ENCODE results near the gene CD86.

CD86 gene

GRCh38 chr3:122094693-122095092 lies 39.5 kb downstream of the CD86 start:
- Histone ChIP-seq H4K20me1 (ENCODE audit: control insufficient read depth, insufficient read depth, low read depth, low read length) (no peaks in the 10 kb centered on the region), H3K9me2 (replicated peaks; ENCODE audit: control insufficient read depth, low read length) (no peaks in the 10 kb centered on the region), H3K79me2 (ENCODE audit: control insufficient read depth, low read length) (no peaks in the 10 kb centered on the region), H3K9me3 (ENCODE audit: control insufficient read depth, insufficient read depth, low read length) (no peaks in the 10 kb centered on the region), H3F3A (ENCODE audit: control insufficient read depth, insufficient read depth) (peaks cover 17% of the 10 kb centered on the region), H3K4me2 (ENCODE audit: low read length) (no peak overlapping the region), H3K27me3 (ENCODE audit: control insufficient read depth, low read length) (no peaks in the 10 kb centered on the region), H3K36me3 (ENCODE audit: control insufficient read depth, low read length) (no peaks in the 10 kb centered on the region), H3K4me3 (ENCODE audit: low read length) (no peak overlapping the region), H3K27ac (ENCODE audit: low read depth, low read length) (no peak overlapping the region), H3K4me1 (ENCODE audit: control insufficient read depth, low read length) (peaks cover 54% of the 10 kb centered on the region)
- TF ChIP-seq CTCF (IDR thresholded peaks at IDR 0.05; ENCODE audit: low read depth, low read length, poor library complexity, severe bottlenecking): no peak
- TF ChIP-seq EZH2phosphoT487 (IDR thresholded peaks at IDR 0.05; ENCODE audit: borderline replicate concordance, low read length): no peak

- Histone ChIP-seq H3K27me3 (ENCODE audit: control insufficient read depth, low read length) (no peaks in the 10 kb centered on the region), H3K36me3 (ENCODE audit: control insufficient read depth, low read length) (no peaks in the 10 kb centered on the region), H3K4me2 (ENCODE audit: low read length) (peak overlapping the region; percentile 27), H4K20me1 (ENCODE audit: control insufficient read depth, insufficient read depth, low read depth, low read length) (no peaks in the 10 kb centered on the region), H3F3A (ENCODE audit: control insufficient read depth, insufficient read depth) (peaks cover 3% of the 10 kb centered on the region; the same call in 1 of the 2 replicates), H3K9me3 (ENCODE audit: control insufficient read depth, insufficient read depth, low read length) (no peaks in the 10 kb centered on the region), H3K4me3 (ENCODE audit: low read length) (no peak overlapping the region), H3K79me2 (ENCODE audit: control insufficient read depth, low read length) (no peaks in the 10 kb centered on the region), H3K27ac (ENCODE audit: low read depth, low read length) (no peak overlapping the region), H3K9me2 (replicated peaks; ENCODE audit: control insufficient read depth, low read length) (no peaks in the 10 kb centered on the region), H3K4me1 (ENCODE audit: control insufficient read depth, low read length) (peaks cover 43% of the 10 kb centered on the region)
- TF ChIP-seq CTCF (IDR thresholded peaks at IDR 0.05; ENCODE audit: low read depth, low read length, poor library complexity, severe bottlenecking) (no peak), EZH2phosphoT487 (IDR thresholded peaks at IDR 0.05; ENCODE audit: borderline replicate concordance, low read length) (no peak)
These were observed 42.0 kb downstream of the CD86 start for GRCh38 chr3:122097141-122097540.

- no peak overlapping the region for H3K27ac ChIP-seq (ENCODE audit: low read depth, low read length)
- no peaks in the 10 kb centered on the region for H3K36me3 ChIP-seq (ENCODE audit: control insufficient read depth, low read length)
- H3K79me2 ChIP-seq (ENCODE audit: control insufficient read depth, low read length): no peaks in the 10 kb centered on the region
- H3K4me2 ChIP-seq (ENCODE audit: low read length): no peak overlapping the region
- H3K9me2 ChIP-seq (replicated peaks; ENCODE audit: control insufficient read depth, low read length): no peaks in the 10 kb centered on the region
- H3K4me1 ChIP-seq (ENCODE audit: control insufficient read depth, low read length): peaks cover 36% of the 10 kb centered on the region
- no peaks in the 10 kb centered on the region for H3F3A ChIP-seq (ENCODE audit: control insufficient read depth, insufficient read depth)
- TF ChIP-seq EZH2phosphoT487 (IDR thresholded peaks at IDR 0.05; ENCODE audit: borderline replicate concordance, low read length) (no peak), CTCF (IDR thresholded peaks at IDR 0.05; ENCODE audit: low read depth, low read length, poor library complexity, severe bottlenecking) (no peak)
- H3K4me3 ChIP-seq (ENCODE audit: low read length): no peak overlapping the region
- H3K27me3 ChIP-seq (ENCODE audit: control insufficient read depth, low read length): no peaks in the 10 kb centered on the region
- H4K20me1 ChIP-seq (ENCODE audit: control insufficient read depth, insufficient read depth, low read depth, low read length): no peaks in the 10 kb centered on the region
- no peaks in the 10 kb centered on the region for H3K9me3 ChIP-seq (ENCODE audit: control insufficient read depth, insufficient read depth, low read length)
These were observed 43.4 kb downstream of the CD86 start for GRCh38 chr3:122098611-122099010.

GRCh38 chr3:122099255-122099654 lies 44.1 kb downstream of the CD86 start:
- Histone ChIP-seq H3K36me3 (ENCODE audit: control insufficient read depth, low read length) (no peaks in the 10 kb centered on the region), H3F3A (ENCODE audit: control insufficient read depth, insufficient read depth) (no peaks in the 10 kb centered on the region), H3K9me2 (replicated peaks; ENCODE audit: control insufficient read depth, low read length) (no peaks in the 10 kb centered on the region), H3K4me1 (ENCODE audit: control insufficient read depth, low read length) (peaks cover 40% of the 10 kb centered on the region), H3K27ac (ENCODE audit: low read depth, low read length) (no peak overlapping the region), H3K79me2 (ENCODE audit: control insufficient read depth, low read length) (no peaks in the 10 kb centered on the region), H3K4me2 (ENCODE audit: low read length) (no peak overlapping the region), H3K27me3 (ENCODE audit: control insufficient read depth, low read length) (no peaks in the 10 kb centered on the region), H3K4me3 (ENCODE audit: low read length) (no peak overlapping the region), H4K20me1 (ENCODE audit: control insufficient read depth, insufficient read depth, low read depth, low read length) (no peaks in the 10 kb centered on the region), H3K9me3 (ENCODE audit: control insufficient read depth, insufficient read depth, low read length) (no peaks in the 10 kb centered on the region)
- no peak for TF ChIP-seq CTCF (IDR thresholded peaks at IDR 0.05; ENCODE audit: low read depth, low read length, poor library complexity, severe bottlenecking)
- no peak for TF ChIP-seq EZH2phosphoT487 (IDR thresholded peaks at IDR 0.05; ENCODE audit: borderline replicate concordance, low read length)

Measured in DOHH2 (cell line).